C4-2B (cell line): ENCODE measurements around the gene CEP97.

Experiments
- H3K27ac ChIP-seq: fragments of 450-650 bp; 2 replicates; pipeline ENCODE4 v1.5.1; 2017
- ZFX ChIP-seq: fragments of 450-650 bp; IDR thresholded peaks from 2 replicates; pipeline ENCODE4 v1.6.1; 2017
- TF ChIP-seq, protein P1 (sequence below): fragments of 450-650 bp; conservative IDR thresholded peaks from 2 replicates; pipeline ENCODE4 v1.5.1; 2017; ENCODE audit warnings: mild to moderate bottlenecking

CEP97 gene

DNA sequence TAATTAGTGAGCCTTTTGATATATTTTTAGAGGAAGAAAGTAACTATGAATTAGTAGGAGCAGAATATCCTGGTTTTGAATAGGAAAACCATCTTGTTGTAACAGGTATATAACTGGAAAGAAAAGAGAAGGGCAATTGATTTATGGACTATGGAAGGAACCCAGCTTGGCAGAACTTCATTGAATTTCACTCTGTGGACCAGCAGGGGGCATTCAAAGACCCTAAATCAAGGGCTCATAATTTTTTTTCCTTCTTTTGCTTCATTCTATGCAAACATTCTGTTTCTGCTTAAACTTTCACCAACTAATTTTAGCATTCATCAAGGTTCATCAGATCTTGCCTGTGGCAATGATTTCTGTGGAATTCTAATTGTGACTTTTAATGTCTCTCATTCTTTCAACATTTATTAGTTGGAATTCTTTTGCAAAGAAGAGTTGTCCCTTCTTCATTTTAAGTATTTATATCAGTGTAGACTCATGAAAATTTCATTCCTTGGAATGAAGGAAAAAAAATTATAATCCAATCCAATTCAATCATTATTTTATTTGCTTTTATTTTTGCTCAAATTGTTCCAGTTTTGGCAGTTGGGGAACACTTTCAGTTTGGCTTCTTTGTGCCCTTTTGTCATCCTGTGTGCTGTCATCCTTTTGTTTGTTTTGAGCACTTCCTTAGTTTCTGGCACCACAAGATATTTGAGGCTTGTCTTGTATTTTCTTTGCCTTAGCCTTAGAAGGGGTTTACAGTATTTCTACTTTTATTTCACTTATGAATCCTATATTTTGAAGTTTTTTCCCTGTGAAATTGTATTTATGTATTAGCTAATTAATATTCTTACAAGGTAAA is 85.0 kb downstream of the CEP97 start:
- TF ChIP-seq ZFX, result no peak
- TF ChIP-seq, protein P1, sequence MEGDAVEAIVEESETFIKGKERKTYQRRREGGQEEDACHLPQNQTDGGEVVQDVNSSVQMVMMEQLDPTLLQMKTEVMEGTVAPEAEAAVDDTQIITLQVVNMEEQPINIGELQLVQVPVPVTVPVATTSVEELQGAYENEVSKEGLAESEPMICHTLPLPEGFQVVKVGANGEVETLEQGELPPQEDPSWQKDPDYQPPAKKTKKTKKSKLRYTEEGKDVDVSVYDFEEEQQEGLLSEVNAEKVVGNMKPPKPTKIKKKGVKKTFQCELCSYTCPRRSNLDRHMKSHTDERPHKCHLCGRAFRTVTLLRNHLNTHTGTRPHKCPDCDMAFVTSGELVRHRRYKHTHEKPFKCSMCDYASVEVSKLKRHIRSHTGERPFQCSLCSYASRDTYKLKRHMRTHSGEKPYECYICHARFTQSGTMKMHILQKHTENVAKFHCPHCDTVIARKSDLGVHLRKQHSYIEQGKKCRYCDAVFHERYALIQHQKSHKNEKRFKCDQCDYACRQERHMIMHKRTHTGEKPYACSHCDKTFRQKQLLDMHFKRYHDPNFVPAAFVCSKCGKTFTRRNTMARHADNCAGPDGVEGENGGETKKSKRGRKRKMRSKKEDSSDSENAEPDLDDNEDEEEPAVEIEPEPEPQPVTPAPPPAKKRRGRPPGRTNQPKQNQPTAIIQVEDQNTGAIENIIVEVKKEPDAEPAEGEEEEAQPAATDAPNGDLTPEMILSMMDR, result peak; percentile 64
- H3K27ac ChIP-seq, result no peak overlapping the region

DNA sequence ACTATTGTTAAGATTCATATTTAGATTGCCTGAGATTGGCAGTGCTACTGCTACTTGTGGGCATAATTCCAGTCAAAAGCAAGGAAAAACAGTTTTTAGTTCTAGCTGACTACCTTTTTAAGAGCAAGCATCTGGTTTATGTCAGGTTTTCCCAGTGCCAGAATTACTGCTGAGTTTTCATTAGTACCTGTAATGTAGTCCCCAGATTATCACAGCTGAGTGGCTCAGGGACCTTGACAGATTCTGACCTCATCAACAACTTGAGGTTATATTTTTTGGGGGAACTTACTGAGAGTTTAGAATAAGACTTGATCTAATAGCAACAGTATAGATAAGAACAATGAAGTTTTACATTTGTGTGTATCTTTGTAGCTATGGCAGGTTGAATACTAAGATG is 85.6 kb downstream of the CEP97 start:
- TF ChIP-seq ZFX, result no peak
- TF ChIP-seq, protein P1, result no peak
- no peak overlapping the region for H3K27ac ChIP-seq

DNA sequence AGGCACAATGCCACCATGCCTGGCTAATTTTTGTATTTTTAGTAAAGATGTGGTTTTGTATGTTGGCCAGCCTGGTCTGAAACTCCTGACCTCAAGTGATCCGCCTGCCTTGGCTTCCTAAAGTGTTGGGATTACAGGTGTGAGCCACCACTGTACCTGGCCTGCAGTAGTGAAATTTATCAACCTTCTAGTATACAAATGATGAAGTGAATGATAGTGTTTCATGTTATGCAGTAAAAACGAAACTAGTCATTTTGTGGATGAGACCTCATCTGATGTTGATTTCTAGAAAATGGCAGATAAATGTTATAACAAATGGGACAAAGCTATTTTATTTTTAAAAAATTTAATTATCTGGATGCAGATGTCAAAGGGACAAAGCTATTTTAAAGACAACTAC is 87.5 kb downstream of the CEP97 start:
- H3K27ac ChIP-seq, result no peak overlapping the region
- TF ChIP-seq ZFX, result no peak
- TF ChIP-seq, protein P1, result no peak

DNA sequence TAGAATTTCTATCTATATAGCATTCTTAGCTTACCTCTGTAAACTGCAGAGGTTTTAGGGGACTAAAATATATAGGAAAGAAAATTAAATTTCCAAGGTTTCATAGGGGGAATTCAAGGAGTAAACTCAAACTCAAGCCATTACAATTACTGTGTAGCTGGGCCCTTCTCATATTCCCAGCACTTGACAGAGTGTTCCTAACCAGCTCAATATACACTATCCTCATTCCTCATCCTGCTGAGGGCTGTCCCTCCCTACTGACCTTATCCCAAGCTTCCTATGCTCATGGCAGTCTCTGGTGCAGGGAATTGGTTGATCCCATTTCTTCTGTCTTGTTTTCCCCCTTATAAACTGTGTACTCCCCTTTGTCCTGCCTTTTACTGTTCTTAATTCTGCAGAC is 88.5 kb downstream of the CEP97 start:
- TF ChIP-seq, protein P1, result no peak
- no peak for TF ChIP-seq ZFX
- H3K27ac ChIP-seq, result no peak overlapping the region

DNA sequence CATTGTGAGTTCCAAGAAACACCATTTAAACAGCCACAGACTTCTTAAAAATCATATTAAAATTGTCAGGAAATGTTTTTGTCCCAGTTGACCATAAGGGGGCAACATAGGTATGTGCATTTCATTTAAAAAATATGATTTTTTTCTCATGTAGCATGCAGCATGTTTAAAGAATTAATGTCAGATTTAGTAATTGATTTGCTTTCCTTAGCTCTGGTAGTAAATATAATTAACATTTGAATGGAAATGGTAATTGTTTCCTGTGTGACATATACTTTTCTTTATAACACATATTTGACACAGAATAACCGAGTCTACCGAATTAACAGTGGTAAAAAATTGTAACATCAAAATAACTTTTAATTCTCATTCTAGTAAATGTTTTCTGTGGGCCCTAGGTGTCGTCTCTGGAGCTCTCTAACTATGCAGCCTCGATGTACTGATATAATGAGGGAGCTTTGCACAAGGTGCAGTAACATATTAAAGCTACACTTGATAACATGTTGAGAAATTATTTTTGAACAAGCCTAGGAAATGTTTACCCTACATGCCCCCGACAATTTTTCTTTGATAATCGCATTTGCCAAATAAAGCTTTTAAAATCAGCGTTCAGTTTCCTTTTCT is 89.5 kb downstream of the CEP97 start:
- H3K27ac ChIP-seq, result no peak overlapping the region
- TF ChIP-seq ZFX, result no peak
- TF ChIP-seq, protein P1, result peak; percentile 66

DNA sequence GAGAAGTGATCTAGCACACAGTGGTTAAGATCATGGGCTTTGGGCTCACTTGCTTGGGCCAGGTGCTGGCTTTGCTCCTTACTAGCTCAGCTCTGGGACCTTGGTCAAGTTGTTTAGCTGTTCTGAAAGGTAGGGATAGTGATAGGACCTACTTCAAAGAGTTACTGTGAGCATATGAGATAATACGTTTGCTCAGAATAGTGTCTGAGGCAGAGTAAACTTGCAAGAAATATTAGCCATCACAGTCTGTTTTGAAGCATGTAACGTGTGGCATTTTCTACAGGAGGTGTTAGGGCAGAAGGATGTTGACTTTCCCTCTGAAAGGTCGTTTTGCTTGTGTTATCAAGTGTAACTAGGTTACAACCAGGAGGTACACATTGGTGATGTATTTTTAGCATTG is 90.4 kb downstream of the CEP97 start:
- TF ChIP-seq, protein P1, result no peak
- TF ChIP-seq ZFX, result no peak

More for the DNA sequence above, 90.4 kb downstream of the CEP97 start:
- H3K27ac ChIP-seq, result no peak overlapping the region
